Esophagus squamous epithelium (tissue), 5 donors: ENCODE data around the gene STRIP2. TPM values are rescaled to one million over a fixed set of nuclear protein-coding genes. Genes with fewer than 3 reads are reported as not detected.

Experiments used
- DNase-seq: peaks from one replicate; lab custom pipeline; 2025; lab: John Stamatoyannopoulos, UW
- H3K27ac ChIP-seq, 4 donors: fragments of 200-600 bp; sonication (generic); one replicate each; pipeline ENCODE4 v1.5.1; 2016 to 2019; ENCODE audit warnings: mild to moderate bottlenecking in 1 of 4
- H3K27me3 ChIP-seq, 4 donors: fragments of 200-600 bp; sonication (generic); 1 replicate in 3 of 4; 2 replicates in 1 of 4; pipeline versions ENCODE4 v1.5.1 to v1.6.0; 2017 to 2021; ENCODE audit warnings: antibody characterized with exemption in 1 of 4
- H3K36me3 ChIP-seq, 3 donors: fragments of 200-600 bp; sonication (generic); one replicate each; pipeline ENCODE4 v1.5.1; 2016 to 2019
- H3K4me1 ChIP-seq, 3 donors: fragments of 200-600 bp; sonication (generic); one replicate each; pipeline ENCODE4 v1.5.1; 2017 to 2019
- H3K4me3 ChIP-seq, 4 donors: fragments of 200-600 bp; sonication (generic); 1 replicate in 3 of 4; 2 replicates in 1 of 4; pipeline ENCODE4 v1.5.1; 2016 to 2019; ENCODE audit warnings: mild to moderate bottlenecking in 2 of 4, moderate library complexity in 1 of 4
- H3K9me3 ChIP-seq, 3 donors: fragments of 200-600 bp; sonication (generic); one replicate each; pipeline ENCODE4 v1.5.1; 2016 to 2019
- POLR2A ChIP-seq, 4 donors: fragments of 450-650 bp; IDR thresholded peaks; one replicate each; pipeline ENCODE4 v1.6.1; 2017; ENCODE audit warnings: antibody characterized with exemption in 4 of 4, mild to moderate bottlenecking in 4 of 4, moderate library complexity in 3 of 4
- WGBS, 2 donors: methylation state at CpG; one replicate each; pipeline ENCODE4 v1.1.5; 2018; 5-methylcytosine and 5-hydroxymethylcytosine counted together
- intact Hi-C: fragments of 100-400 bp; cut with DNase I; formaldehyde crosslinking; loops from one replicate; pipeline ENCODE4 v1.15.0; 2022
- total RNA-seq, 4 donors: library from RNA; depleted of rRNA; stranded (reverse); fragments of >200 nt; gene quantifications; one replicate each; pipeline ENCODE4 v1.1.0, GENCODE V29; 2016
- TF ChIP-seq, protein P1 (sequence below), 6 experiments: fragments of 450-650 bp in 4 of 6; fragments of 200-600 bp in 2 of 6; sonication (generic) in 2 of 6; IDR thresholded peaks; one replicate each; pipeline ENCODE4 v1.5.1; 2016 to 2019; ENCODE audit warnings: antibody characterized with exemption in 6 of 6, mild to moderate bottlenecking in 4 of 6, moderate library complexity in 4 of 6
- donor health status: DM: yes; HTN: yes; CAD: no.

The STRIP2 gene
- total RNA-seq, 4 donors from 2014 or later: 0.76 to 6.3 (median 1.5) TPM

DNA sequence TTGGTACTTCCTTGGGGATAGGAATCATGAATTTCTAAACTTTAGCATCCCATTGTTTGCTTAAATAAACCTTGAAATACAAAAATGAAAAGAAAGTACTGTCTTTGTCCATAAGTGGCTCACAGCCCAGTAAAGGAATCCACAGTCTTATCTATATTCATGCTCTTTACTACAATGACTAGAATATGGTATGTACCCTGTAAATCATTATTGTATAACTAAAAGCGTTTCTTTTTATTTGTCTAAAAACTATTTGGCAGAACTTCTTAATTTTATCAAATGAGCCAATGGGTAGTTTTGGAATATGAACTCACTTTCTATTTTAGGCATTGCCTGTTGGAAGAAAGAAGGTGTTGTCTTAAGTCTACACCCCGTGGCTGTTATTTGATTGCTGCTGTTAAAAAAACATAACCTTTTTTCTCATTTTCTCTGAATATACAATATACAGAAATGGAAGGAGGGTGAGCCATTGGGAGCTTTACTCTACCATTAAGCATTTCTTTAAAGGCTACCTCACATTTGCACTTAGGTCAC is 12.4 kb upstream of the STRIP2 start:
- Histone ChIP-seq H3K4me3 (no peak overlapping the region), H3K27ac (no peak overlapping the region), H3K4me1 (no peaks in the 10 kb centered on the region), H3K36me3 (peaks cover 0 to 69% (median 5%) of the 10 kb centered on the region in 3 donors), H3K9me3 (no peaks in the 10 kb centered on the region), H3K27me3 (no peaks in the 10 kb centered on the region)
- WGBS, 2 donors: 48 to 52% methylated on average over 2 of the region's 2 CpGs
- no peak for DNase-seq
- intact Hi-C loops: no loop called here
- no peak for TF ChIP-seq POLR2A (IDR thresholded peaks at IDR 0.05)
- TF ChIP-seq, protein P1, sequence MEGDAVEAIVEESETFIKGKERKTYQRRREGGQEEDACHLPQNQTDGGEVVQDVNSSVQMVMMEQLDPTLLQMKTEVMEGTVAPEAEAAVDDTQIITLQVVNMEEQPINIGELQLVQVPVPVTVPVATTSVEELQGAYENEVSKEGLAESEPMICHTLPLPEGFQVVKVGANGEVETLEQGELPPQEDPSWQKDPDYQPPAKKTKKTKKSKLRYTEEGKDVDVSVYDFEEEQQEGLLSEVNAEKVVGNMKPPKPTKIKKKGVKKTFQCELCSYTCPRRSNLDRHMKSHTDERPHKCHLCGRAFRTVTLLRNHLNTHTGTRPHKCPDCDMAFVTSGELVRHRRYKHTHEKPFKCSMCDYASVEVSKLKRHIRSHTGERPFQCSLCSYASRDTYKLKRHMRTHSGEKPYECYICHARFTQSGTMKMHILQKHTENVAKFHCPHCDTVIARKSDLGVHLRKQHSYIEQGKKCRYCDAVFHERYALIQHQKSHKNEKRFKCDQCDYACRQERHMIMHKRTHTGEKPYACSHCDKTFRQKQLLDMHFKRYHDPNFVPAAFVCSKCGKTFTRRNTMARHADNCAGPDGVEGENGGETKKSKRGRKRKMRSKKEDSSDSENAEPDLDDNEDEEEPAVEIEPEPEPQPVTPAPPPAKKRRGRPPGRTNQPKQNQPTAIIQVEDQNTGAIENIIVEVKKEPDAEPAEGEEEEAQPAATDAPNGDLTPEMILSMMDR (IDR thresholded peaks at IDR 0.05): no peak

DNA sequence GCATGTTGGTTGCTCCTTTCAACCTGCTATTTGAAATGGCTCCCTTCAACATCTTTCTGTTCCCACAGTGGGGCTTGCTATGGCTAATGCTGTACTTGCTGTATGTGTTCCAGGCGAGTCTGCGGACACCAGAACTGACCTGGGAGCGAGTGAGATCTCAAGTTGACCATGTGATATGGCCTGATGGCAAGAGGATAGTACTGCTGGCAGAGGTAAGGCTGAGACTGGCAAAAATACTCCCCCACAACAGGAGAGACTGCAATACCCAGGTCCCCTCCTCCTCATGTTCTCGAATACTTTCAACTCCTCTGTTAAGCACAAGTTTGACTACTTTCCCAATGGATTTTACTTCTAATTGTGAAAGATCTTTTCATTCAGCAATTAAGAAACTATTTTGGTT is 11.5 kb upstream of the STRIP2 start:
- Histone ChIP-seq H3K4me1 (no peaks in the 10 kb centered on the region), H3K27me3 (no peaks in the 10 kb centered on the region), H3K36me3 (peaks cover 0 to 73% (median 5%) of the 10 kb centered on the region in 3 donors), H3K9me3 (no peaks in the 10 kb centered on the region), H3K4me3 (no peak overlapping the region), H3K27ac (no peak overlapping the region)
- intact Hi-C loops: no loop called here
- WGBS, 2 donors: 85 to 95% methylated on average over 4 of the region's 4 CpGs
- no peak for TF ChIP-seq POLR2A (IDR thresholded peaks at IDR 0.05)
- TF ChIP-seq, protein P1 (IDR thresholded peaks at IDR 0.05): no peak
- DNase-seq: no peak

DNA sequence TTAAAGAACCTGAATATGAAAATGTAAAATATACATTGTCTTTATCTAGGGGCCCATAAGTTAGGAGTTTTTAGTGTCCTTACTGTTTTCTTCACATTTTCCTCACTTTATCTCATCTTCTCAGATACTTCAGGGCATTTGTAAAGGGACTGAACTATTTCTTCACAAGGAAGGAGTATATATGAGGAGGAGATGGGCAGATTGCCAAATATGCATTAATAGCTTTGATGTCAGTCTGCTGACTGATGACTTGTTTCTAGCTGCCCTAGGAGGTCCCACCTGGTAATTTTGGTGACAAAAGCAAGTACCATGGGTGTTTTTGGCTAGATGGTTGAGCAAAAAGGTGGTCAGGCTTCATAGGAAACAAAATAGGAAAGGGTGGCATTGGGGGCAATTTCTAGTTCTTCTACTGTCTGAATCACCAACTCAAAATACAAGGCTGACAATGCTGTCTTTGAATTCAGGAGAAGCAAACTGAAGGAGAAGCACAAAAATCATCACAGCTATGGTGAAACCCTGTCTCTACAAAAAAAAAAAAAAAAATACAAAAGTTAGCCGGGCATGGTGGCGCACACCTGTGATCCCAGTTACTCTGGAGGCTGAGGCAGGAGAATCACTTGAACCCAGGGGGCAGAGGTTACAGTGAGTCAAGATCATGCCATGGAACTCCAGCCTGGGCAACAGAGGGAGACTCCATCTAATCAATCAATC is 10.4 kb upstream of the STRIP2 start:
- Histone ChIP-seq H3K9me3 (no peaks in the 10 kb centered on the region), H3K4me1 (no peaks in the 10 kb centered on the region), H3K4me3 (no peak overlapping the region), H3K36me3 (peaks cover 0 to 80% (median 5%) of the 10 kb centered on the region in 3 donors), H3K27ac (no peak overlapping the region), H3K27me3 (no peaks in the 10 kb centered on the region)
- intact Hi-C loops: no loop called here
- 66 to 90% methylated on average over 2 of the region's 2 CpGs for WGBS, 2 donors
- no peak for TF ChIP-seq POLR2A (IDR thresholded peaks at IDR 0.05)
- TF ChIP-seq, protein P1 (IDR thresholded peaks at IDR 0.05): no peak
- no peak for DNase-seq

DNA sequence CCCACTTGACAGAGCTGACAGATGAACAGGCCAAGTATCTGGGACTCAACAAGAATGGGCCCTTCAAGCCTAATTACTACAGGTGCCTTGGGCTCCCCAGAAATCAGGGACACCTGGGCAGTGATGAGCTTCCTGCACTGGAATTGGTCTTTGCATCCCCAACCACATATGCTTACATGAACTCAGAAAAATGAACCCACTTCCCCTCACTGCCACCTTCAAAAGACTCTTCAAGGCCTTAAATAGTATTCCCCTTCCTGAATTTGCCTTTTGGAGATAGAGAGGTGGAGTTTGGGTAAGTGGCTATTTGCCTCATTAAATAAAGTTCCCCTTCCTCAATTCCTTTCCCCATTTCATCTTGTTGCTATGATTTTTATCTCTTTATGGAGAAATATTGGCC is 7.8 kb upstream of the STRIP2 start:
- no peak for TF ChIP-seq POLR2A (IDR thresholded peaks at IDR 0.05)
- TF ChIP-seq, protein P1 (IDR thresholded peaks at IDR 0.05): no peak
- Histone ChIP-seq H3K9me3 (no peaks in the 10 kb centered on the region), H3K27ac (no peak overlapping the region), H3K36me3 (peaks cover 0 to 72% (median 5%) of the 10 kb centered on the region in 3 donors), H3K27me3 (no peaks in the 10 kb centered on the region), H3K4me1 (no peaks in the 10 kb centered on the region), H3K4me3 (no peak overlapping the region)
- intact Hi-C loops: no loop called here
- no peak for DNase-seq

DNA sequence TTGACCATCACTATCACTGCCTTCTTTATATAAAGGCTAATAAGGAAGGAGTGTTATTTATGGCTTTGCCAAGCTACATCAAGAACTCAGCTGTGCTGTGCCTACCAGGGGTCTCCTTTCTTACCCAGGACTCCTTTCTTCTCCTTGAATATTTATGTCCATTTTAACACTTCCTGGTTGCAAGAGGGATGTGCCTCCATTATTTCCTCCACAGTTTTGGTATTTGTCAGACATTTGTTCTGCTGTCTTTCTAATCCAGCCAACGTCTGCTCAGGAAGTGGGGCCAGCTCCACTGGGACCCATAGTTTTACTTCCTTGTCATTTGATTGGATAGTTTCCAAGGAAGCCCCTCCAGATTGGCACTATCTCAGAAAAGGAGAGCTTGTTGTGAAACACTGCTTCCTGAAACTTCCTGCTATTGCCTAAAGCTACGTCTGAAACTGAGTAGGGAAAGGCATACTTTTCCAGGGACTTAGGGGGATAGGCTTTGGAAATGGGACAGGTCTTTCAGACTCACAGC is 6.6 kb upstream of the STRIP2 start:
- H3K27me3 ChIP-seq: peaks cover 0 to 7% (median 0%) of the 10 kb centered on the region in 4 donors
- H3K9me3 ChIP-seq: no peaks in the 10 kb centered on the region
- WGBS, 2 donors: 61 to 63% methylated on average over 2 of the region's 2 CpGs
- TF ChIP-seq, protein P1 (IDR thresholded peaks at IDR 0.05): no peak
- TF ChIP-seq POLR2A (IDR thresholded peaks at IDR 0.05): no peak
- no peaks in the 10 kb centered on the region for H3K4me1 ChIP-seq
- H3K27ac ChIP-seq: no peak overlapping the region
- no peak for DNase-seq
- intact Hi-C loops: no loop called here
- H3K4me3 ChIP-seq: no peak overlapping the region
- H3K36me3 ChIP-seq: peaks cover 0 to 68% (median 5%) of the 10 kb centered on the region in 3 donors
